Spleen (tissue), 7 donors: ENCODE data around the gene PCDHB9.
"Not testable (repeated sequence)": the region's sequence is repeated elsewhere in the genome, so short reads cannot be mapped to it uniquely, and the experiment has no call there.

ENCODE experiments used
- POLR2A ChIP-seq, 3 donors: fragments of 450-650 bp; IDR thresholded peaks; one replicate each; pipeline ENCODE4 v1.5.1; 2017; ENCODE audit warnings: antibody characterized with exemption in 3 of 3, mild to moderate bottlenecking in 1 of 3
- TF ChIP-seq, protein P1 (sequence below), 11 experiments: fragments of 200-600 bp in 7 of 11; fragments of 450-650 bp in 4 of 11; sonication (generic) in 4 of 11; IDR thresholded peaks in 8 of 11; conservative IDR thresholded peaks in 3 of 11; 1 replicate in 7 of 11; 2 replicates in 4 of 11; pipeline versions ENCODE4 v1.4.0 to v1.8.0; 2016 to 2021; ENCODE audit warnings: antibody characterized with exemption in 11 of 11, inconsistent platforms in 4 of 11, mild to moderate bottlenecking in 1 of 11
- donor health status: DM: no; HTN: no; CAD: no; lungs with moderate emphysema.
- donor health status: DM: no; HTN: no; CAD: no.
- donor health status: DM: no; HTN: no; CAD: no.

DNA sequence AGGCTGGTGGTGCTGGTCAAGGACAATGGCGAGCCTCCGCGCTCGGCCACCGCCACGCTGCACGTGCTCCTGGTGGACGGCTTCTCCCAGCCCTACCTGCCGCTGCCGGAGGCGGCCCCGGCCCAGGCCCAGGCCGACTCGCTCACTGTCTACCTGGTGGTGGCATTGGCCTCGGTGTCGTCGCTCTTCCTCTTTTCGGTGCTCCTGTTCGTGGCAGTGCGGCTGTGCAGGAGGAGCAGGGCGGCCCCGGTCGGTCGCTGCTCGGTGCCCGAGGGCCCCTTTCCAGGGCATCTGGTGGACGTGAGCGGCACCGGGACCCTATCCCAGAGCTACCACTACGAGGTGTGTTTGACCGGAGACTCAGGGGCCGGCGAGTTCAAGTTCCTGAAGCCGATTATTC is 49.6 kb upstream of the PCDHB9 start:
- not testable (repeated sequence) for TF ChIP-seq POLR2A (IDR thresholded peaks at IDR 0.05)
- TF ChIP-seq, protein P1, sequence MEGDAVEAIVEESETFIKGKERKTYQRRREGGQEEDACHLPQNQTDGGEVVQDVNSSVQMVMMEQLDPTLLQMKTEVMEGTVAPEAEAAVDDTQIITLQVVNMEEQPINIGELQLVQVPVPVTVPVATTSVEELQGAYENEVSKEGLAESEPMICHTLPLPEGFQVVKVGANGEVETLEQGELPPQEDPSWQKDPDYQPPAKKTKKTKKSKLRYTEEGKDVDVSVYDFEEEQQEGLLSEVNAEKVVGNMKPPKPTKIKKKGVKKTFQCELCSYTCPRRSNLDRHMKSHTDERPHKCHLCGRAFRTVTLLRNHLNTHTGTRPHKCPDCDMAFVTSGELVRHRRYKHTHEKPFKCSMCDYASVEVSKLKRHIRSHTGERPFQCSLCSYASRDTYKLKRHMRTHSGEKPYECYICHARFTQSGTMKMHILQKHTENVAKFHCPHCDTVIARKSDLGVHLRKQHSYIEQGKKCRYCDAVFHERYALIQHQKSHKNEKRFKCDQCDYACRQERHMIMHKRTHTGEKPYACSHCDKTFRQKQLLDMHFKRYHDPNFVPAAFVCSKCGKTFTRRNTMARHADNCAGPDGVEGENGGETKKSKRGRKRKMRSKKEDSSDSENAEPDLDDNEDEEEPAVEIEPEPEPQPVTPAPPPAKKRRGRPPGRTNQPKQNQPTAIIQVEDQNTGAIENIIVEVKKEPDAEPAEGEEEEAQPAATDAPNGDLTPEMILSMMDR (IDR thresholded peaks at IDR 0.05 in 8 of 11, conservative IDR thresholded peaks at IDR 0.05 in 3 of 11) = not testable (repeated sequence)
